HUDEP-2 (cell line): ENCODE results near the gene TPRG1L.
A peak's percentile ranks its signal among the peaks of the same experiment; 100 is the strongest.
"Not testable (repeated sequence)": the region's sequence is repeated elsewhere in the genome, so short reads cannot be mapped to it uniquely, and the experiment has no call there.

ENCODE experiments used
- DNase-seq, 76 experiments: peaks; one replicate each; lab custom pipeline; 2025; ENCODE audit not compliant: unreplicated experiment in 76 of 76; lab: John Stamatoyannopoulos, UW

TPRG1L gene

DNA sequence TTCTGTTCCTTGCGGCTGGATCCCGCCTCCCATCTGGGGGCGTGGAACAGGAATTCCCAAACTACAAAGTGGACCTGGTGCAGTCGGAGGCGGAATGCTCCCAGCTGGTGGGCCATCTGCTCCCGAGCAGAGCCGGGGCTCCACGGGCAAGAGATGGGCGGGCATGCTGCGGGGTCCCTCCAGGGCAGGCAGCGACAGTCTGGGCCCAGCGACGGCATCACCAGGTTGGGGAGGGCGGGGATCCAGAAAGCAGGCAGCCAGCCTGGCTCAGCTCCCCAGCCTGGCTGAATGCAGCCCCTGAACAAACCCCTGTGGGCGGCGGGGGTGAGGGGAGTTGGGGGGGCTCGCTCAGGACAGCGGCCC lies 17.1 kb upstream of the TPRG1L start:
- DNase-seq: no peak

DNA sequence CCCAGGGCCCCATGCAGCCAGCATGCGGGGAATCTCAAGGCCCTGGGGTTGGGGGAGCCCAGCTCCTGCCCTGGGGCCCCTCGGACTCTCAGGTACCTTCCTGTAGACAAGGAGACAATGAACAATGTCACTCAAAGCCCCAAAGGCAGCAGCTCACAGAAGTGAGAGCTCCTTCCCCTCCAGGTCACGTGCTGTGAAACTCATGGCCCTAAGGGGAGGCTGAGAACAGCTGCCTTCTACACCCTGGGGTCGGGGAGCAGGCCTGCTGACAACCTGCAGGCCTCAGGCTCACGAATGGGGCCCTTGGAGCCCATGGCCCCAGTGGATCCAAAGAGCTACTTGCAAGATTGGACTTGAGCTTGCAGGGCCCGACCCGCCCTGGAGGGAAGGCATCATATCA lies 16.7 kb upstream of the TPRG1L start:
- DNase-seq: no peak

- no peak for DNase-seq
Observed at GRCh38 chr1:3609016-3609768, 15.6 kb upstream of the TPRG1L start.

DNA sequence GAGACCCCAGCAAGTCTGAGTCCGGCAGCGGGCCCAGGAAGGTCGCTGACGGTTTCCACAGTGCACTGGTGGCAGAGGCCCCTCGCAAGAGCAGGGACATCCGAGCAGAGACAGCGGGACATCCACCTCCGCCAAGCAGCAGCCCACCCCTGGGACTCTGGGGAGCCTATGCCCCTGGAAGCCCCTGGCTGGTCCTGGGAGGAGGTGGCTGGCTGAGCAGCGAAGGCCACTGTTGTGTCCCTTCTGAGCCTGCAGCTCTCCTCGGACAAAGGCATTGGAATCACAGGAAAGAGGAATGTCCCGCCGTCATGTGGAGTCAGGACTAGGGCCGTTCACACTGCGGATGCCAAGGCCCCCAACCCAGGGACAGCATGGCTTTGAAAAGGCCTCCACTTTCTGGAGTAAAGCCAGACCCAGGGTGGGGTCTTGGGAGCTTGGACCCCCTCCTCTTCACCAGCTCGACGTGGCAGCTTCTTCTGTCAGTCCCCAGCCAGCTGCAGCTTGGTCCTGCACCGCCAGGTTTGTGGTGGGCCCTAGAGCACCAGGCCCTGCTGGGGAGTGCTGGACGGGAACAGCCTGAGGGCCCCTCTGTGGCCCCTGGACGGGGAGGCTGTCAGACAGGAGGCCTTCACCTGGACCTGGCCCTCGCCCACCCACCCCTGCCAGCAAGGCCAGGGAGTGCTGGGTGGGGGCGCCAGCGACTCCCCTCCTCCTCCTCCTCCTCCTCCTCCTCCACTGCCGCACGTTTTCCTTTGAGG lies 14.9 kb upstream of the TPRG1L start:
- DNase-seq: no peak

- DNase-seq: no peak
Observed at GRCh38 chr1:3610527-3611169, 14.2 kb upstream of the TPRG1L start.

GRCh38 chr1:3611170-3612019 lies 13.4 kb upstream of the TPRG1L start, which contains the start of gene MEGF6:
TSS of gene MEGF6 (minus strand) at chr1:3611508. CDS start at chr1:3611268, 240 bp downstream.
- peak in 16 of 76 experiments; percentile 2 to 33 (median 13) for DNase-seq

- DNase-seq: peak in 1 of 76 experiments; percentile 1
Observed at GRCh38 chr1:3612123-3612522, 12.7 kb upstream of the TPRG1L start.

GRCh38 chr1:3614755-3615742 lies 9.8 kb upstream of the TPRG1L start:
- peak in 4 of 76 experiments; percentile 3 to 11 (median 9) for DNase-seq

GRCh38 chr1:3616861-3617260 lies 8.0 kb upstream of the TPRG1L start:
- DNase-seq: no peak

GRCh38 chr1:3617806-3618345 lies 6.9 kb upstream of the TPRG1L start:
- DNase-seq: no peak

- no peak for DNase-seq
Observed at GRCh38 chr1:3618531-3618880, 6.3 kb upstream of the TPRG1L start.

DNA sequence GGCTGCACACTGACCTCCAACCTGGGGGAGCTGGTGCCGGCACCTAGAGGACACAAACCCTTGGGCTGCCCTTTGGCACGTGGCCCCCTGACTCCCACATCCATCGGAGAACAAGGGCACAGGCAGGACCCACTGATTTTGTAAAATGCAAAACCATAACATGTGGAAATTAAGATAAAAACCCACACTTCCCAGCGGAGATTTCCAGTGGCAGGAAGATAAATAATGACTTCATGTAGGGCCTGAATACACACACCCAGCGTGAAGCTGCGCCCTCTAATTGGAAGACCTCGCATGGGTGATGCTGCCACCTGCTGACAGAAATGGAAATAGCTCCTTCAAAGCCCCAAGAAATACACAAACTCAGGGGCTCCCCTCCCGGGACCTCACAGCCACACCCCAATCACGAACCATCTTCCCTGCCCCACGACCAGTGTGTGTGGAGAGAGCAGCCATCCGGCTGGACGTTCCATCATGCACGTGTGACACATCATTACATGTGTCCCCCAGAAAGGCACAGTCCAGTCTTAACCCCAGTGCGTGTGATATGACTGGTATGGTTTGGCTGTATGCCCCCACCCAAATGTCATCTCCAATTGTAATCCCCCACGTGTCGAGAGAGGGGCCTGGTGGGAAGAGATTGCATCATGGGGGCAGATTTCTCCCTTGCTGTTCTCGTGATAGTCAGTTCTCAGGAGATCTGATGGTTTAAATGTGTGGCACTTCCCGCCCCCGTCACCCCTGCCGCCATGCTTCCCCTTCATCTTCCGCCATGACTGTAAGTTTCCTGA lies 5.7 kb upstream of the TPRG1L start:
- DNase-seq: peak in 62 of 76 experiments; percentile 1 to 72 (median 42)

DNA sequence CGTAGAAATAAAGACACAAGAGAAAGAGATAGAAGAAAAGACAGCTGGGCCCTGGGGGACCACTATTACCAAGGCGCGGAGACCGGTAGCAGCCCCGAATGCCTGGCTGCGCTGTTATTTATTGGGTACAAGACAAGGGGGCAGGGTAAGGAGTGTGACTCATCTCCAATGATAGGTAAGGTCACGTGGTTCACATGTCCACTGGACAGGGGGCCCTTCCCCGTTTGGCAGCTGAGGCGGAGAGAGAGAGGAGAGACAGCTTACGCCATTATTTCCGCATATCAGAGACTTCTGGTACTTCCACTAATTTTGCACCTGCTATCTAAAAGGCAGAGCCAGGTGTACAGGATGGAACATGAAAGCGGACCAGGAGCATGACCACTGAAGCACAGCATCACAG lies 4.1 kb upstream of the TPRG1L start:
- DNase-seq: no peak

DNA sequence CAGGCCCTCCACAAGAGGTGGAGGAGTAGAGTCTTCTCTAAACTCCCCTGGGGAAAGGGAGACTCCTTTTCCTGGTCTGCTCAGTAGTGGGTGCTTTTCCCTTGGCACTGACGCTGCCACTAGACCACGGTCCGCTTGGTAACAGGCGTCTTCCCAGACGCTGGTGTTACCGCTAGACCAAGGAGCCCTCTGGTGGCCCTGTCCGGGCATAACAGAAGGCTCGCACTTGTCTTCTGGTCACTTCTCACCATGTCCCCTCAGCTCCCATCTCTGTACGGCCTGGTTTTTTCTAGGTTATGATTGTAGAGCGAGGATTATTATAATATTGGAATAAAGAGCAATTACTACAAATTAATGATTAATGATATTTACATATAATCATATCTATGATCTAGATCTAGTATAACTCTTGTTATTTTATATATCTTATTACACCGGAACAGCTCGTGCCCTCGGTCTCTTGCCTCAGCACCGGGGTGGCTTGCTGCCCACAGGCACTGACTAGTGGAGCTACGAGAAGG lies 3.6 kb upstream of the TPRG1L start:
- DNase-seq: peak in 2 of 76 experiments; percentile 6 to 9

DNA sequence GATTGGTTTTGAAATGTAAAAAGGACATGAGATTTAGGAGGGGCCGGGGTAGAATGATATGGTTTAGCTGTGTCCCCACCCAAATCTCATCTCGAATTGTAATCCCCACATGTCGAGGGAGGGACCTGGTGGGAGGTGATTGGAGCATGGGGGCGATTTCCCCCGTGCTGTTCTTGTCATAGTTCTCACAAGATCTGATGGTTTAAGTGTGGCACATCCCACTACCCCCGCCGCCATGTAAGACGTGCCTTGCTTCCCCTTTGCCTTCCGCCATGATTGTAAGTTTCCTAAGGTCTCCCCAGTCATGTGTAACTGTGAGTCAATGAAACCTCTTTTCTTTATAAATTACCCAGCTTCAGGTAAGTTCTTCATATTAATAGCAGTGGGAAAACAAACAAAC lies 2.7 kb upstream of the TPRG1L start:
- not testable (repeated sequence) for DNase-seq

DNA sequence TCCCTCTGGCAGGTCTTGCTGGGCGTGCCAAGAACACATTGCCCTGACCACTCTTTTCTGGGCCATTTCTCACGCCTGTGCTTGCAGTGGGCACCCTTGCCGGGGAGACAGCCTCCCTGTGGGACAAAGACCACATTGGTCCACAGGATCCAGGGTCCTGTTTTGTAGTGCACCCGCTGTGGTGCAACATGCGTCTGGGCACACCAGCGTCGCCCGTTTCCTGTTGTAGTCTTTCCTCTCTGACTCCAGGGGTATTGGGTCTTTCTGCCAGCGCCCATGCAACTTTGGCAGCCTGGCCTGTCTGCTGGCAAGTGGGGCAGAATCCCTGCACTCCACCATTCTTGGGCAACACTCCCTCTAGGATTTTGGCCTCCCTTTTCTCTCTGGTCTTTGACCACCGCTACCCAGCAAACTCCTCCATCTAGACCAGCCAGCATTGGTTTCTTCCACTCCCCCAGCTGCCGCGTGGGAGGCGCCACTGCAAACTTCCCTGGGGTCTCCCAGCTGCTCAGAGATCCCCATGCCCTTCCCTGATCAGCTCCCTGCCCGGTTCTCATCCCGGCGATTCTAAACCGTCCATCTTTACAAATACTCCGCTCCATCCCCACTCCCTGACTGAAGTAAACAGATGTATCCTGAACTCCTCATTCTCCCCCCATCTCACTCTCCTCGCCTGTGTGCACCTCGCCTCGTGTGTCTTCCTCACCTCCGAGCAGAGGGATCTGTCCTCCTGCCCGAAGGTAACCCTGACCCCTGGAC lies 1.2 kb upstream of the TPRG1L start:
- DNase-seq: no peak

DNA sequence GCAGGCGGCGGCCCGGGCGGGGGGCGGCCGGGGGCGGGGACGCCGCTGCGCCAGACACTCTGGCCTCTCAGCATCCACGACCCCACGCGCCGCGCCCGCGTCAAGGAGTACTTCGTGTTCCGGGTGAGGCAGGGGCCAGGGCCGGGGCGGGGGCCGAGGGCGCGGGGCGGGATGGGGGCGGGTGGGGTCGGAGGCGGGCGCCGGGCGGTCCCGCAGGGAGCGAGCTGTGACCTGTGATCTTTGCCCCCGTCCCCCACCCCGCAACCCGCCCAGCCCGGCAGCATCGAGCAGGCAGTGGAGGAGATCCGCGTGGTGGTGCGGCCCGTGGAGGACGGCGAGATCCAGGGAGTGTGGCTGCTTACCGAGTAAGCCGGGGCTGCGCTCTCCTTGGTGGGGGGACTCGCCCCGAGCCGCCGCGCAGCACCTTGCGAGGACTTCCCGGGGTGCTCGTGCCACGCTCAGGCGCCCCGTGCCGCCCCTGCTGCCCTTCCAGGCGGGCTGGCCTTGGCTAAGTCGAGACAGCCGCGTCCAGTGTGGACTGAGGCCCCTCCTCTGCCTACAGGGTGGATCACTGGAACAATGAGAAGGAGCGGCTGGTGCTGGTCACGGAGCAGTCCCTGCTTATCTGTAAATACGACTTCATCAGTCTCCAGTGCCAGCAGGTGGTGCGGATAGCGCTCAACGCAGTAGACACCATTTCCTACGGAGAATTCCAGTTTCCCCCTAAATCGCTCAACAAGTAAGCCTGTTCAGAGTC lies 514 bp downstream of the TPRG1L start:
- DNase-seq: peak in 71 of 76 experiments; percentile 13 to 79 (median 52)
